ENCODE data around the gene STH.

Gene STH

GRCh38 chr17:45976755-45977505 is 22.1 kb upstream of the STH start:
- no peaks in the 10 kb centered on the region for H3K27me3 ChIP-seq (ENCODE audit: control insufficient read depth, insufficient read depth, low read length)
- H3K9ac ChIP-seq (ENCODE audit: low read length) = no peak overlapping the region
- H3K4me1 ChIP-seq (ENCODE audit: control insufficient read depth, insufficient read depth, low read length) = peaks cover 3% of the 10 kb centered on the region; the same call in 1 of the 2 replicates
- no peaks in the 10 kb centered on the region for H3K9me3 ChIP-seq (ENCODE audit: control insufficient read depth, insufficient read depth, low read depth, low read length)
- no peak overlapping the region for H3K27ac ChIP-seq (ENCODE audit: low read depth, low read length)
- no peak overlapping the region for H3K4me3 ChIP-seq (ENCODE audit: low read depth, low read length)
- H3K36me3 ChIP-seq (ENCODE audit: control insufficient read depth, insufficient read depth, low read length) = no peaks in the 10 kb centered on the region

- Histone ChIP-seq H3K4me3 (ENCODE audit: low read depth, low read length) (no peak overlapping the region), H3K27ac (ENCODE audit: low read depth, low read length) (no peak overlapping the region), H3K4me1 (ENCODE audit: control insufficient read depth, insufficient read depth, low read length) (peaks cover 3% of the 10 kb centered on the region; the same call in 1 of the 2 replicates), H3K27me3 (ENCODE audit: control insufficient read depth, insufficient read depth, low read length) (no peaks in the 10 kb centered on the region), H3K9me3 (ENCODE audit: control insufficient read depth, insufficient read depth, low read depth, low read length) (no peaks in the 10 kb centered on the region), H3K36me3 (ENCODE audit: control insufficient read depth, insufficient read depth, low read length) (no peaks in the 10 kb centered on the region), H3K9ac (ENCODE audit: low read length) (no peak overlapping the region)
Observed at GRCh38 chr17:45977506-45977824, 21.6 kb upstream of the STH start.

GRCh38 chr17:45977976-45978626 is 20.9 kb upstream of the STH start:
- H3K36me3 ChIP-seq (ENCODE audit: control insufficient read depth, insufficient read depth, low read length) = no peaks in the 10 kb centered on the region

GRCh38 chr17:45979137-45979536 is 19.9 kb upstream of the STH start:
- H3K27me3 ChIP-seq (ENCODE audit: control insufficient read depth, insufficient read depth, low read length) = no peaks in the 10 kb centered on the region
- no peak overlapping the region for H3K4me3 ChIP-seq (ENCODE audit: low read depth, low read length)
- H3K9me3 ChIP-seq (ENCODE audit: control insufficient read depth, insufficient read depth, low read depth, low read length) = no peaks in the 10 kb centered on the region
- no peak overlapping the region for H3K27ac ChIP-seq (ENCODE audit: low read depth, low read length)
- no peak overlapping the region for H3K9ac ChIP-seq (ENCODE audit: low read length)
- peaks cover 3% of the 10 kb centered on the region; the same call in 1 of the 2 replicates for H3K4me1 ChIP-seq (ENCODE audit: control insufficient read depth, insufficient read depth, low read length)
- H3K36me3 ChIP-seq (ENCODE audit: control insufficient read depth, insufficient read depth, low read length) = no peaks in the 10 kb centered on the region

More at GRCh38 chr17:45977976-45978626, 20.9 kb upstream of the STH start:
- no peak overlapping the region for H3K27ac ChIP-seq (ENCODE audit: low read depth, low read length)
- H3K27me3 ChIP-seq (ENCODE audit: control insufficient read depth, insufficient read depth, low read length) = no peaks in the 10 kb centered on the region
- H3K9me3 ChIP-seq (ENCODE audit: control insufficient read depth, insufficient read depth, low read depth, low read length) = no peaks in the 10 kb centered on the region
- H3K9ac ChIP-seq (ENCODE audit: low read length) = no peak overlapping the region
- peaks cover 3% of the 10 kb centered on the region; the same call in 1 of the 2 replicates for H3K4me1 ChIP-seq (ENCODE audit: control insufficient read depth, insufficient read depth, low read length)
- H3K4me3 ChIP-seq (ENCODE audit: low read depth, low read length) = no peak overlapping the region

- H3K36me3 ChIP-seq (ENCODE audit: control insufficient read depth, insufficient read depth, low read length) = no peaks in the 10 kb centered on the region
- no peaks in the 10 kb centered on the region for H3K9me3 ChIP-seq (ENCODE audit: control insufficient read depth, insufficient read depth, low read depth, low read length)
- H3K27me3 ChIP-seq (ENCODE audit: control insufficient read depth, insufficient read depth, low read length) = no peaks in the 10 kb centered on the region
- H3K4me3 ChIP-seq (ENCODE audit: low read depth, low read length) = no peak overlapping the region
- H3K9ac ChIP-seq (ENCODE audit: low read length) = no peak overlapping the region
- peaks cover 3% of the 10 kb centered on the region; the same call in 1 of the 2 replicates for H3K4me1 ChIP-seq (ENCODE audit: control insufficient read depth, insufficient read depth, low read length)
- no peak overlapping the region for H3K27ac ChIP-seq (ENCODE audit: low read depth, low read length)
Observed at GRCh38 chr17:45980855-45981254, 18.2 kb upstream of the STH start.

GRCh38 chr17:45981306-45981705 is 17.7 kb upstream of the STH start:
- H3K36me3 ChIP-seq (ENCODE audit: control insufficient read depth, insufficient read depth, low read length) = no peaks in the 10 kb centered on the region
- peaks cover 3% of the 10 kb centered on the region; the same call in 1 of the 2 replicates for H3K4me1 ChIP-seq (ENCODE audit: control insufficient read depth, insufficient read depth, low read length)
- no peak overlapping the region for H3K27ac ChIP-seq (ENCODE audit: low read depth, low read length)
- H3K27me3 ChIP-seq (ENCODE audit: control insufficient read depth, insufficient read depth, low read length) = no peaks in the 10 kb centered on the region
- H3K9ac ChIP-seq (ENCODE audit: low read length) = no peak overlapping the region
- H3K9me3 ChIP-seq (ENCODE audit: control insufficient read depth, insufficient read depth, low read depth, low read length) = no peaks in the 10 kb centered on the region
- no peak overlapping the region for H3K4me3 ChIP-seq (ENCODE audit: low read depth, low read length)

DNA sequence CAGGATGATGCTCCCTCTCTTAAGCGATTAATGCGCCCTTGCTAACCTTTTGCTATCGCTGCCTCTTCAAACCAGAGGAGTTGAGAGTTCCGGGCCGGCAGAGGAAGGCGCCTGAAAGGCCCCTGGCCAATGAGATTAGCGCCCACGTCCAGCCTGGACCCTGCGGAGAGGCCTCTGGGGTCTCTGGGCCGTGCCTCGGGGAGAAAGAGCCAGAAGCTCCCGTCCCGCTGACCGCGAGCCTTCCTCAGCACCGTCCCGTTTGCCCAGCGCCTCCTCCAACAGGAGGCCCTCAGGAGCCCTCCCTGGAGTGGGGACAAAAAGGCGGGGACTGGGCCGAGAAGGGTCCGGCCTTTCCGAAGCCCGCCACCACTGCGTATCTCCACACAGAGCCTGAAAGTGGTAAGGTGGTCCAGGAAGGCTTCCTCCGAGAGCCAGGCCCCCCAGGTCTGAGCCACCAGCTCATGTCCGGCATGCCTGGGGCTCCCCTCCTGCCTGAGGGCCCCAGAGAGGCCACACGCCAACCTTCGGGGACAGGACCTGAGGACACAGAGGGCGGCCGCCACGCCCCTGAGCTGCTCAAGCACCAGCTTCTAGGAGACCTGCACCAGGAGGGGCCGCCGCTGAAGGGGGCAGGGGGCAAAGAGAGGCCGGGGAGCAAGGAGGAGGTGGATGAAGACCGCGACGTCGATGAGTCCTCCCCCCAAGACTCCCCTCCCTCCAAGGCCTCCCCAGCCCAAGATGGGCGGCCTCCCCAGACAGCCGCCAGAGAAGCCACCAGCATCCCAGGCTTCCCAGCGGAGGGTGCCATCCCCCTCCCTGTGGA is 16.0 kb upstream of the STH start:
- Histone ChIP-seq H3K27ac (ENCODE audit: low read depth, low read length) (no peak overlapping the region), H3K4me3 (ENCODE audit: low read depth, low read length) (no peak overlapping the region), H3K9me3 (ENCODE audit: control insufficient read depth, insufficient read depth, low read depth, low read length) (no peaks in the 10 kb centered on the region), H3K9ac (ENCODE audit: low read length) (no peak overlapping the region), H3K4me1 (ENCODE audit: control insufficient read depth, insufficient read depth, low read length) (no peaks in the 10 kb centered on the region; the same call in 1 of the 2 replicates), H3K36me3 (ENCODE audit: control insufficient read depth, insufficient read depth, low read length) (no peaks in the 10 kb centered on the region), H3K27me3 (ENCODE audit: control insufficient read depth, insufficient read depth, low read length) (no peaks in the 10 kb centered on the region)

- no peak overlapping the region for H3K27ac ChIP-seq (ENCODE audit: low read depth, low read length)
- H3K4me3 ChIP-seq (ENCODE audit: low read depth, low read length) = no peak overlapping the region
- H3K27me3 ChIP-seq (ENCODE audit: control insufficient read depth, insufficient read depth, low read length) = no peaks in the 10 kb centered on the region
- no peak overlapping the region for H3K9ac ChIP-seq (ENCODE audit: low read length)
- H3K4me1 ChIP-seq (ENCODE audit: control insufficient read depth, insufficient read depth, low read length) = no peaks in the 10 kb centered on the region
- H3K36me3 ChIP-seq (ENCODE audit: control insufficient read depth, insufficient read depth, low read length) = no peaks in the 10 kb centered on the region
- H3K9me3 ChIP-seq (ENCODE audit: control insufficient read depth, insufficient read depth, low read depth, low read length) = no peaks in the 10 kb centered on the region
Observed at GRCh38 chr17:45983614-45984310, 15.3 kb upstream of the STH start.

- H3K4me3 ChIP-seq (ENCODE audit: low read depth, low read length) = no peak overlapping the region
- no peaks in the 10 kb centered on the region for H3K27me3 ChIP-seq (ENCODE audit: control insufficient read depth, insufficient read depth, low read length)
- no peak overlapping the region for H3K9ac ChIP-seq (ENCODE audit: low read length)
- no peaks in the 10 kb centered on the region for H3K36me3 ChIP-seq (ENCODE audit: control insufficient read depth, insufficient read depth, low read length)
- no peak overlapping the region for H3K27ac ChIP-seq (ENCODE audit: low read depth, low read length)
- H3K4me1 ChIP-seq (ENCODE audit: control insufficient read depth, insufficient read depth, low read length) = no peaks in the 10 kb centered on the region
- no peaks in the 10 kb centered on the region for H3K9me3 ChIP-seq (ENCODE audit: control insufficient read depth, insufficient read depth, low read depth, low read length)
Observed at GRCh38 chr17:45984368-45984767, 14.7 kb upstream of the STH start.

DNA sequence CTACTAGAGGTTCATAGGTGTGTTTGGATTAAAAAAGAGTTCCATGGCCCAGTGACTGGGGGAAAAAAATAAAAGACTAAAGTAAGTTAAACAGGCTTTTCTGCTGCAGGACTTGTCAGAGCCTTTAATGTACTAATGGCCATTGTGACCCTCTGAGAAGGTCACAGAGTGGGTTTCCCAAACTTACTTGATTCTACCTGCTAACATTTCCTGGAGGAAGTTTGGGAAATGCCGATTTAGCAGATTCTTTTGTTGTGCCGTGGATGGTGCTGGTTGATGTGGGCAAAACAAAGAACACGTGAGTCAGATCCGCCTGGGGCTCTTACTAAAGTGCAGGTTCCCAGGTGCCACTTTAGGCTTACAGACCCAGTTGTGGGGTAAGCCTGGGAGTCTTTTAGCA is 13.6 kb upstream of the STH start:
- Histone ChIP-seq H3K27ac (ENCODE audit: low read depth, low read length) (no peak overlapping the region), H3K4me3 (ENCODE audit: low read depth, low read length) (no peak overlapping the region), H3K4me1 (ENCODE audit: control insufficient read depth, insufficient read depth, low read length) (no peaks in the 10 kb centered on the region), H3K9ac (ENCODE audit: low read length) (no peak overlapping the region), H3K9me3 (ENCODE audit: control insufficient read depth, insufficient read depth, low read depth, low read length) (no peaks in the 10 kb centered on the region), H3K36me3 (ENCODE audit: control insufficient read depth, insufficient read depth, low read length) (no peaks in the 10 kb centered on the region), H3K27me3 (ENCODE audit: control insufficient read depth, insufficient read depth, low read length) (no peaks in the 10 kb centered on the region)
